ENCODE measurements around the gene CDH4. TPM values are rescaled to one million over a fixed set of nuclear protein-coding genes. Genes with fewer than 3 reads are reported as not detected.

Gene CDH4
- polyA plus RNA-seq, 1 donor (not counting 4 experiments of a cell fraction or from before 2014, with no cell fraction given), result 2.2 TPM

GRCh38 chr20:61855286-61855685 is 603.2 kb downstream of the CDH4 start:
- dilution Hi-C loops (cut with MboI; ENCODE audit: extremely low pct_ligation_motif_present, low sequenced_read_pairs), result no loop called here
- H2AFZ ChIP-seq (ENCODE audit: control insufficient read depth, low read length), result no peak overlapping the region
- H3K4me1 ChIP-seq (ENCODE audit: control insufficient read depth, extremely low read depth, insufficient read depth, low read length), result no peaks in the 10 kb centered on the region
- H3K4me2 ChIP-seq (ENCODE audit: control insufficient read depth, extremely low read depth, insufficient read depth, low read depth, low read length), result no peak overlapping the region
- H3K79me2 ChIP-seq (ENCODE audit: control insufficient read depth, insufficient read depth, low read length), result no peaks in the 10 kb centered on the region
- H3K27me3 ChIP-seq (ENCODE audit: control insufficient read depth, extremely low read depth, insufficient read depth, low read length), result peaks cover 18% of the 10 kb centered on the region
- no peaks in the 10 kb centered on the region for H4K20me1 ChIP-seq (ENCODE audit: control insufficient read depth, extremely low read depth, insufficient read depth, low read length)
- H3K4me3 ChIP-seq (ENCODE audit: control insufficient read depth in 2 of 3, extremely low read depth in 1 of 3, insufficient read depth in 2 of 3, low read depth in 1 of 3, low read length in 3 of 3), result no peak overlapping the region
- H3K9me1 ChIP-seq (ENCODE audit: control insufficient read depth, extremely low read depth, insufficient read depth, low read length), result no peaks in the 10 kb centered on the region
- TF ChIP-seq CTCF (optimal IDR thresholded peaks at IDR 0.05 in 1 of 3, IDR thresholded peaks at IDR 0.05 in 1 of 3, conservative IDR thresholded peaks at IDR 0.05 in 1 of 3; ENCODE audit: extremely low read depth in 1 of 3, insufficient read depth in 2 of 3, low read length in 3 of 3) (no peak), EZH2 (IDR thresholded peaks at IDR 0.05; ENCODE audit: low read length) (no peak)
- H3K27ac ChIP-seq (ENCODE audit: control insufficient read depth, insufficient read depth, low read length), result no peak overlapping the region
- no peaks in the 10 kb centered on the region for H3K36me3 ChIP-seq (ENCODE audit: control insufficient read depth in 2 of 2, extremely low read depth in 1 of 2, insufficient read depth in 2 of 2, low read length in 2 of 2)
- DNase-seq (ENCODE audit: low read depth, low spot score) (no peak), FAIRE-seq (no peak)
- H3K9ac ChIP-seq (ENCODE audit: control insufficient read depth, extremely low read depth, insufficient read depth, low read length), result no peak overlapping the region
- H3K9me3 ChIP-seq (ENCODE audit: control insufficient read depth, low read depth, low read length), result no peaks in the 10 kb centered on the region

GRCh38 chr20:61856626-61857413 is 604.8 kb downstream of the CDH4 start:
- H3K9me1 ChIP-seq (ENCODE audit: control insufficient read depth, extremely low read depth, insufficient read depth, low read length), result no peaks in the 10 kb centered on the region
- H3K27me3 ChIP-seq (ENCODE audit: control insufficient read depth, extremely low read depth, insufficient read depth, low read length), result peaks cover 2% of the 10 kb centered on the region
- no peak overlapping the region for H3K9ac ChIP-seq (ENCODE audit: control insufficient read depth, extremely low read depth, insufficient read depth, low read length)
- no peak overlapping the region for H3K4me2 ChIP-seq (ENCODE audit: control insufficient read depth, extremely low read depth, insufficient read depth, low read depth, low read length)
- no peak for FAIRE-seq
- H4K20me1 ChIP-seq (ENCODE audit: control insufficient read depth, extremely low read depth, insufficient read depth, low read length), result no peaks in the 10 kb centered on the region
- dilution Hi-C loops (cut with MboI; ENCODE audit: extremely low pct_ligation_motif_present, low sequenced_read_pairs), result no loop called here
- no peaks in the 10 kb centered on the region for H3K4me1 ChIP-seq (ENCODE audit: control insufficient read depth, extremely low read depth, insufficient read depth, low read length)
- no peak overlapping the region for H3K4me3 ChIP-seq (ENCODE audit: control insufficient read depth in 2 of 3, extremely low read depth in 1 of 3, insufficient read depth in 2 of 3, low read depth in 1 of 3, low read length in 3 of 3)
- no peak for TF ChIP-seq EZH2 (IDR thresholded peaks at IDR 0.05; ENCODE audit: low read length)
- TF ChIP-seq CTCF (optimal IDR thresholded peaks at IDR 0.05 in 1 of 3, IDR thresholded peaks at IDR 0.05 in 1 of 3, conservative IDR thresholded peaks at IDR 0.05 in 1 of 3; ENCODE audit: extremely low read depth in 1 of 3, insufficient read depth in 2 of 3, low read length in 3 of 3), result no peak
- H3K27ac ChIP-seq (ENCODE audit: control insufficient read depth, insufficient read depth, low read length), result no peak overlapping the region
- no peaks in the 10 kb centered on the region for H3K36me3 ChIP-seq (ENCODE audit: control insufficient read depth in 2 of 2, extremely low read depth in 1 of 2, insufficient read depth in 2 of 2, low read length in 2 of 2)
- H3K9me3 ChIP-seq (ENCODE audit: control insufficient read depth, low read depth, low read length), result no peaks in the 10 kb centered on the region
- DNase-seq (ENCODE audit: low read depth, low spot score), result no peak
- no peaks in the 10 kb centered on the region for H3K79me2 ChIP-seq (ENCODE audit: control insufficient read depth, insufficient read depth, low read length)
- H2AFZ ChIP-seq (ENCODE audit: control insufficient read depth, low read length), result no peak overlapping the region

Measured in keratinocyte (primary cell).